ENCODE measurements around the gene TMEM245.

The TMEM245 gene

DNA sequence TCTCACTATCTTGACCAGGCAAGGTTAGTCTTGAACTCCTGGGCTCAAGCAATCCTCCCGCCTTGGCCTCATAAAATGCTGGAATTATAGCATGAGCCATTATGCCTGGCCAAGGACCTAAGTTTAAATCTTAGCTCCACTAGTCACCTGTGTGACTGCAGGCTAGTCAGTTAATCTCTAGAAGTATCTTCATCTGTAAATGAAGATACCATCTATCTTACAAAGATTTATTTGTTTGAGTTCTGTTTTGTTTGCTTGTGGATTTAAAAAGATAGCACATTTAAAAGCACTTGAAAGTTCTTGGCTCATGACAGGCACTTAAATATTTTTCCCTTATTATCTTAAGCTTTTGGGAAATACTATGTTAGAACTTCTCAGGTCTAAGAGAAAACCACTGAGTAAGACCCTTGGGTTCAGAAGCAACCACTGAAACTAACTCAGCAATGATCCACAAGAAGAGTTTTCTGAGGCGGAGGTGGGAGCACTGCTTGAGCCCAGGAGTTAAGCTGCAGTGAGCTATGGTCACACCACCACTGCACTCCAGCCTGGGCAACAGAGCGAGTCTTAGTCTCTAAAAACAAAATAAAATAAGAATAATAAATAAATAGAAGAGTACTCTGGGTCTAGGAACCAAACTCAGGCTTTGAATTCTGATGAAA lies 19.1 kb downstream of the TMEM245 start:
- Histone ChIP-seq H3K9me3 (ENCODE audit: control insufficient read depth, low read length) (no peaks in the 10 kb centered on the region), H3K4me1 (peaks cover 8% of the 10 kb centered on the region), H3K4me3 (ENCODE audit: low read depth, low read length) (no peak overlapping the region), H3K36me3 (ENCODE audit: control insufficient read depth, insufficient read depth, low read length) (no peaks in the 10 kb centered on the region), H3K9ac (no peak overlapping the region), H2AFZ (no peak overlapping the region), H3K79me2 (peaks cover 16% of the 10 kb centered on the region), H3K4me2 (ENCODE audit: low read length) (no peak overlapping the region), H3K27ac (no peak overlapping the region), H3K27me3 (ENCODE audit: control insufficient read depth, insufficient read depth, low read length) (no peaks in the 10 kb centered on the region)
- TF ChIP-seq, protein P1, sequence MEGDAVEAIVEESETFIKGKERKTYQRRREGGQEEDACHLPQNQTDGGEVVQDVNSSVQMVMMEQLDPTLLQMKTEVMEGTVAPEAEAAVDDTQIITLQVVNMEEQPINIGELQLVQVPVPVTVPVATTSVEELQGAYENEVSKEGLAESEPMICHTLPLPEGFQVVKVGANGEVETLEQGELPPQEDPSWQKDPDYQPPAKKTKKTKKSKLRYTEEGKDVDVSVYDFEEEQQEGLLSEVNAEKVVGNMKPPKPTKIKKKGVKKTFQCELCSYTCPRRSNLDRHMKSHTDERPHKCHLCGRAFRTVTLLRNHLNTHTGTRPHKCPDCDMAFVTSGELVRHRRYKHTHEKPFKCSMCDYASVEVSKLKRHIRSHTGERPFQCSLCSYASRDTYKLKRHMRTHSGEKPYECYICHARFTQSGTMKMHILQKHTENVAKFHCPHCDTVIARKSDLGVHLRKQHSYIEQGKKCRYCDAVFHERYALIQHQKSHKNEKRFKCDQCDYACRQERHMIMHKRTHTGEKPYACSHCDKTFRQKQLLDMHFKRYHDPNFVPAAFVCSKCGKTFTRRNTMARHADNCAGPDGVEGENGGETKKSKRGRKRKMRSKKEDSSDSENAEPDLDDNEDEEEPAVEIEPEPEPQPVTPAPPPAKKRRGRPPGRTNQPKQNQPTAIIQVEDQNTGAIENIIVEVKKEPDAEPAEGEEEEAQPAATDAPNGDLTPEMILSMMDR (IDR thresholded peaks at IDR 0.05), result no peak

DNA sequence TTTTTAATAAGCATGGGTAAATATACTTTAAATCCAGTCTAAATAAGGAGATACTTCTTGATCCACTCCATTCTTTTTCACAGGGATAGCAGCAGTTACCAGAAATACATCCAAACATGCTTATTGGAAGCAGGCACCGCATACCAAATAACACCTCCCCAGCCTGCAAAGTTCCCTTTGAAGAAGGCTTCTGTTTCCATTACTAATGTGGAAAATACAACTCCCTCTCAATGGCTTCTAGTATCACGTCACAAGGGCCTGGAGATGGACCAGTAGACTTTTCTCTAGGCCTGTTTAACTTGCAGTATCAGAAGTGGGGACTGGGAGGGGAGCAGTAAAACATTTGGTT lies 20.8 kb downstream of the TMEM245 start:
- Histone ChIP-seq H3K4me3 (ENCODE audit: low read depth, low read length) (peak overlapping the region; percentile 7), H3K9ac (no peak overlapping the region), H3K4me2 (ENCODE audit: low read length) (peak overlapping the region; percentile 23)

DNA sequence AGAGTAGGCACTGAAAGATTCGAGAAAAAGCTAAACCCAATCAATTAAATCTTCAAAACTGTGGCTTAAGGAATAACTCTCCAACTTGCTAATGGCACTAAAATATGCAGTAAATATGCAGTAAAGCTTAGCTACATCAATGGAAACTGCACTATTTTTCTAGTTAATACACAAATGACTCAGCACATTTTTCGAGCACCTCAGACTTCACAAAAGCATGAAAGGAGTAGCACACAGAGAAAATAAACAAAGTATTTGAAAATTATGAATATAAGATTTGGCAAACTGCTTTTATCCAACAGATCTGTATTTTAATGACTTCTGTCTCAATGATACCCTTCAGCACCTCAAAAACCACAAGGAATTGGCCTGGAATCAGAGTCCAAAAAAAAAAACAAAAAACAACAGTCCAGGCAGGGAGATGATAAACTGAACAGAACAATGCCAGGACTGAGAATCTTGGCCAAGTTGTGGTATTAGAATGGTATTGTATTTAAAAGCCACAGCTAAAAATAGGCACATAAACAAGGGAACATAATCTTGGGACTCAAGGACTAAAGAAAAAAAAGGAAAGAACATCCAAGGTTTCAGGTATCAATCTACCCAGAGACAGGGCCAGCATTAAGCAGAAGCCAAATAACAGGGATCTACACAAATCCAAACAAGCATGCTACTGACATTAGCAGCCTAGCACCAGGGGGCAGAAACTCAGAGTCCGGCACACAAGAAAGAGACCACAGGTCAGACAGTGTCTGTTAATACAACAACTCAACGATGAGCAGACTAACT lies 21.4 kb downstream of the TMEM245 start:
- Histone ChIP-seq H3K79me2 (peaks cover 15% of the 10 kb centered on the region), H3K27me3 (ENCODE audit: control insufficient read depth, insufficient read depth, low read length) (no peaks in the 10 kb centered on the region), H3K27ac (peak overlapping the region; percentile 63), H3K4me2 (ENCODE audit: low read length) (peak overlapping the region; percentile 32), H3K9me3 (ENCODE audit: control insufficient read depth, low read length) (no peaks in the 10 kb centered on the region), H3K4me3 (ENCODE audit: low read depth, low read length) (peak overlapping the region; percentile 24), H3K36me3 (ENCODE audit: control insufficient read depth, insufficient read depth, low read length) (no peaks in the 10 kb centered on the region), H2AFZ (no peak overlapping the region), H3K4me1 (peaks cover 8% of the 10 kb centered on the region), H3K9ac (no peak overlapping the region)
- TF ChIP-seq, protein P1 (IDR thresholded peaks at IDR 0.05), result no peak

More for the DNA sequence above, 20.8 kb downstream of the TMEM245 start:
- H3K9me3 ChIP-seq (ENCODE audit: control insufficient read depth, low read length), result no peaks in the 10 kb centered on the region
- H3K36me3 ChIP-seq (ENCODE audit: control insufficient read depth, insufficient read depth, low read length), result no peaks in the 10 kb centered on the region
- H3K4me1 ChIP-seq, result peaks cover 8% of the 10 kb centered on the region
- peak overlapping the region; percentile 63 for H3K27ac ChIP-seq
- no peaks in the 10 kb centered on the region for H3K27me3 ChIP-seq (ENCODE audit: control insufficient read depth, insufficient read depth, low read length)
- TF ChIP-seq, protein P1 (IDR thresholded peaks at IDR 0.05), result no peak
- H2AFZ ChIP-seq, result no peak overlapping the region
- H3K79me2 ChIP-seq, result peaks cover 20% of the 10 kb centered on the region

DNA sequence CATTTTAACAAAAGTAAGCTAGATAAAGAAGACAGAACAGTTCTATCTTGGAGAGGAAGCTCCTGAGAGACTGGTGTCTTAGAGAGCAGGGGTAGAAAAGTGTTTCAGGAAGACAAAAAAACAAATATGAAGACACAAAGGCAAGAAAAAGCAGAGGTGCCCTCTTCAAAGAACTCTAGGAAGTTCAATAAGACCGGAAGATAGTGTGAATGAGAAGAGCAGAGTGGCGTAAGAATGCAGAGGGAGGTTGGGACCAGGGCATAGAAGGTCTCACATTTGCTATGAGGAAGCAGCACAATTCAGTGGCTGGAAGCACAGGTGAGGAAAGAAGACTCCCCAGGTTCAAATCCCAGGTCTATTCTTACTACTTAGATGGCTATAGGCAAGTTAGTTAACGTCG lies 22.6 kb downstream of the TMEM245 start:
- no peaks in the 10 kb centered on the region for H3K36me3 ChIP-seq (ENCODE audit: control insufficient read depth, insufficient read depth, low read length)
- H3K4me1 ChIP-seq, result peaks cover 8% of the 10 kb centered on the region

More for the DNA sequence above, 22.6 kb downstream of the TMEM245 start:
- no peaks in the 10 kb centered on the region for H3K27me3 ChIP-seq (ENCODE audit: control insufficient read depth, insufficient read depth, low read length)
- TF ChIP-seq, protein P1 (IDR thresholded peaks at IDR 0.05), result no peak
- no peak overlapping the region for H3K4me2 ChIP-seq (ENCODE audit: low read length)
- no peak overlapping the region for H3K9ac ChIP-seq
- H2AFZ ChIP-seq, result no peak overlapping the region
- no peak overlapping the region for H3K4me3 ChIP-seq (ENCODE audit: low read depth, low read length)
- H3K79me2 ChIP-seq, result peaks cover 11% of the 10 kb centered on the region
- no peaks in the 10 kb centered on the region for H3K9me3 ChIP-seq (ENCODE audit: control insufficient read depth, low read length)
- no peak overlapping the region for H3K27ac ChIP-seq
